LoVo (cell line): ENCODE measurements around the gene TPRKB.
"Not testable (repeated sequence)": the region's sequence is repeated elsewhere in the genome, so short reads cannot be mapped to it uniquely, and the experiment has no call there.

ENCODE experiments used
- DNase-seq: peaks from one replicate; pipeline ENCODE4 v3.0.0-alpha.2; 2016; ENCODE audit warnings: low spot score

TPRKB gene

GRCh38 chr2:73739101-73739500 lies 2.0 kb upstream of the TPRKB start:
- DNase-seq: no peak

- DNase-seq: no peak
Observed at GRCh38 chr2:73736378-73736777, 767 bp downstream of the TPRKB start.

- DNase-seq: no peak
Observed at GRCh38 chr2:73730810-73731209, 6.3 kb downstream of the TPRKB start.

- DNase-seq: no peak
Observed at GRCh38 chr2:73728711-73729110, 8.4 kb downstream of the TPRKB start.

GRCh38 chr2:73728043-73728442 lies 9.1 kb downstream of the TPRKB start:
- DNase-seq: no peak

GRCh38 chr2:73726657-73727056 lies 10.5 kb downstream of the TPRKB start:
- not testable (repeated sequence) for DNase-seq

GRCh38 chr2:73718851-73719621 lies 18.1 kb downstream of the TPRKB start:
- no peak for DNase-seq

GRCh38 chr2:73718421-73718820 lies 18.7 kb downstream of the TPRKB start:
- DNase-seq: no peak

GRCh38 chr2:73717695-73718094 lies 19.4 kb downstream of the TPRKB start:
- not testable (repeated sequence) for DNase-seq

- DNase-seq: no peak
Observed at GRCh38 chr2:73717251-73717606, 19.9 kb downstream of the TPRKB start.

- no peak for DNase-seq
Observed at GRCh38 chr2:73716543-73717250, 20.4 kb downstream of the TPRKB start.

GRCh38 chr2:73714091-73714490 lies 23.1 kb downstream of the TPRKB start:
- DNase-seq: no peak

- no peak for DNase-seq
Observed at GRCh38 chr2:73708527-73708926, 28.6 kb downstream of the TPRKB start.

- DNase-seq: no peak
Observed at GRCh38 chr2:73707636-73708035, 29.5 kb downstream of the TPRKB start.

GRCh38 chr2:73707058-73707457 lies 30.1 kb downstream of the TPRKB start:
- DNase-seq: no peak

GRCh38 chr2:73705091-73705490 lies 32.1 kb downstream of the TPRKB start:
- no peak for DNase-seq

GRCh38 chr2:73704285-73704684 lies 32.9 kb downstream of the TPRKB start:
- DNase-seq: no peak

- DNase-seq: no peak
Observed at GRCh38 chr2:73703675-73704074, 33.5 kb downstream of the TPRKB start.

GRCh38 chr2:73702852-73703493 lies 34.2 kb downstream of the TPRKB start:
- not testable (repeated sequence) for DNase-seq

- DNase-seq: peak; percentile 2
Observed at GRCh38 chr2:73701968-73702665, 35.0 kb downstream of the TPRKB start.

GRCh38 chr2:73701448-73701765 lies 35.7 kb downstream of the TPRKB start:
- DNase-seq: not testable (repeated sequence)

- DNase-seq: no peak
Observed at GRCh38 chr2:73700661-73701447, 36.3 kb downstream of the TPRKB start.
